T47D (cell line): ENCODE measurements around the gene MRPL9.

Experiments
- DNase-seq, 2 experiments: peaks; one replicate each; pipeline versions ENCODE4 v3.0.0 to v3.0.0-alpha.2; 2011 to 2012; ENCODE audit warnings: low read depth in 1 of 2, low spot score in 1 of 2
- JUND ChIP-seq: IDR thresholded peaks from 2 replicates; pipeline ENCODE4 v1.6.1; 2012; ENCODE audit warnings: low read depth
- in situ Hi-C: cut with HindIII; loops from 2 replicates; pipeline ENCODE4 v1.10.0; 2016; ENCODE audit warnings: low sequenced_read_pairs, low pct_unique_long_range_greater_than_20kb

Gene MRPL9

DNA sequence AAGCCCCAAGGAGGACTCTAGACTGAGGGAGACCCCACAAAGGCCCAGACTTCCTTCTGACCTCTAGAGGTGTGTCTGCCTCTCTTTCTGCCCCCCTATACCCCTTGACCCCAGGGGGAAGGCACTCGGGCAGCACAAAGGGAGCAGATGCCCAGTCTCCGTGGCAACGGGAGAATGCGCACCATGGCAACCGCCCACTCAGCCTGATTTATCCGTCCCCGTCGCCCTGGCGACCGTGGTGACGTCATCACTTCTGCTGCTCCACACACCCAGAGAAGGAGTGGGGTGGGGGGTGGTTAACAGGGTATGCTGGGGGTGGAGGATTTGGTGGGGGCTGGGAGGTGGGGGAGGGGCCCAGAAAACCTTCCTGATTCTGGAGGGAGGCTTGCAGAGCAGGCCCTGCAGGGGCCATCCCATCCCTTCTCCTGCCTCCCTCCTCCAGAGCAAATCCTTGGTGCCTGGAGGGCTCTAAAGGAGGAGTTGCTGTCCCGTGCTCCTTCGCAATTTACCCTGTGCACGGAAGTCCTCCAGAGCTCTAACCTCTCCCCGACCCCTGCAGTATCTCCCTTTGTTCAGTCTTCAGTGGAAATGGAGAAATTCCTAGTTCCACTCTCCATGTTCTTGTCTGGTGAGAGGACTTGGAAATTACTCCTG is 53.0 kb downstream of the MRPL9 start:
- TF ChIP-seq JUND: no peak
- in situ Hi-C loops: no loop called here
- DNase-seq: peak in 1 of 2 experiments; percentile 43
